GM06990 (cell line): ENCODE measurements around the gene CASP1.
A peak's percentile ranks its signal among the peaks of the same experiment; 100 is the strongest.

Source experiments
- DNase-seq: peaks from one replicate; pipeline ENCODE4 v3.0.0-alpha.2; 2011; ENCODE audit not compliant: insufficient read length; ENCODE audit errors: extremely low read depth
- H3K27me3 ChIP-seq: replicated peaks from 2 replicates; pipeline ENCODE4 v1.6.0; 2011; ENCODE audit warnings: low read length; ENCODE audit not compliant: control insufficient read depth, insufficient read depth
- H3K36me3 ChIP-seq: 2 replicates; pipeline ENCODE4 v1.5.1; 2011; ENCODE audit warnings: low read length; ENCODE audit not compliant: control insufficient read depth, insufficient read depth
- H3K4me3 ChIP-seq: replicated peaks from 2 replicates; pipeline ENCODE4 v1.5.1; 2011; ENCODE audit warnings: low read depth, mild to moderate bottlenecking, control low read depth, low read length
- TF ChIP-seq, protein P1 (sequence below): IDR thresholded peaks from 2 replicates; pipeline ENCODE4 v1.5.1; 2011; ENCODE audit warnings: low read length, control low read depth, mild to moderate bottlenecking, inconsistent platforms; ENCODE audit not compliant: insufficient read depth, poor library complexity, severe bottlenecking

The CASP1 gene

DNA sequence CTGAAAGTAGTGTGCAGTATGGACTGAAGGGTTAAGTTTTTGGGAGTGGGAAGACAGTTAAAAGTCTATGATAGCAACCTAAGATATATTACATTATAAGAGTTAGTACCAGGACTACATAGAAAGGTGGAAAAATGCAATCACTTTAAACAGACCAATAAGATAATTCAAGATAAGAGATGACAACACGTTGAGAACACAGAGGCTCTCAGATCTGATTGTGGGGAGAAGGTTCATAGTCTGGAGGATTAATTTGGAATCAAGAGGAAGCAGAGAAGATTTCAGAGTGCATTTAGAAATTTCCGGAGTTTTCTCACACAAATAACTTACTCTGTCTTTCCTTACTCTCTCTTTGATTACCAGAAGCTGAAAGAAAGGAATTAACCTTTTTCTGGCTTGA is 12.4 kb downstream of the CASP1 start:
- Histone ChIP-seq H3K27me3 (no peaks in the 10 kb centered on the region), H3K36me3 (no peaks in the 10 kb centered on the region; the same call in 1 of the 2 replicates), H3K4me3 (no peak overlapping the region)
- DNase-seq = no peak
- TF ChIP-seq, protein P1, sequence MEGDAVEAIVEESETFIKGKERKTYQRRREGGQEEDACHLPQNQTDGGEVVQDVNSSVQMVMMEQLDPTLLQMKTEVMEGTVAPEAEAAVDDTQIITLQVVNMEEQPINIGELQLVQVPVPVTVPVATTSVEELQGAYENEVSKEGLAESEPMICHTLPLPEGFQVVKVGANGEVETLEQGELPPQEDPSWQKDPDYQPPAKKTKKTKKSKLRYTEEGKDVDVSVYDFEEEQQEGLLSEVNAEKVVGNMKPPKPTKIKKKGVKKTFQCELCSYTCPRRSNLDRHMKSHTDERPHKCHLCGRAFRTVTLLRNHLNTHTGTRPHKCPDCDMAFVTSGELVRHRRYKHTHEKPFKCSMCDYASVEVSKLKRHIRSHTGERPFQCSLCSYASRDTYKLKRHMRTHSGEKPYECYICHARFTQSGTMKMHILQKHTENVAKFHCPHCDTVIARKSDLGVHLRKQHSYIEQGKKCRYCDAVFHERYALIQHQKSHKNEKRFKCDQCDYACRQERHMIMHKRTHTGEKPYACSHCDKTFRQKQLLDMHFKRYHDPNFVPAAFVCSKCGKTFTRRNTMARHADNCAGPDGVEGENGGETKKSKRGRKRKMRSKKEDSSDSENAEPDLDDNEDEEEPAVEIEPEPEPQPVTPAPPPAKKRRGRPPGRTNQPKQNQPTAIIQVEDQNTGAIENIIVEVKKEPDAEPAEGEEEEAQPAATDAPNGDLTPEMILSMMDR = no peak

DNA sequence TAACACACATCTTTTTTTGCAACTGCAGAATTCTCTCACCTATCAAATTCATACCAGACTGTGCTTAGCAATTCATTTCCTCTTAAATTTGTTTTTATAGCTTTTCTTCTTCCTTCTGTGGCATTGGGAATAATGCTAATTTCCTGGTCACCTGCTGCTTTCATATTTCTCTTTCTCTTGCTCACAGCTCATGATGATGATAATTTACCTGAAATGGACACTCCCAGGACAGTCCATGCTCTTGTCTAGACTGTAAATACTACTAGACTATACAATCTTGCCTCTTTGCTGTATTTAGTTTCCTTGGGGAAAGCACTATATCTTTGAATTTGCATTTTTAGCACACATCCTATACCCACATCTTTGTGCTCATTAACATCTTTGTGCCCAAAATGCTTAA is 27.5 kb downstream of the CASP1 start:
- TF ChIP-seq, protein P1 = no peak
- Histone ChIP-seq H3K4me3 (no peak overlapping the region), H3K36me3 (no peaks in the 10 kb centered on the region), H3K27me3 (no peaks in the 10 kb centered on the region)
- DNase-seq = no peak

DNA sequence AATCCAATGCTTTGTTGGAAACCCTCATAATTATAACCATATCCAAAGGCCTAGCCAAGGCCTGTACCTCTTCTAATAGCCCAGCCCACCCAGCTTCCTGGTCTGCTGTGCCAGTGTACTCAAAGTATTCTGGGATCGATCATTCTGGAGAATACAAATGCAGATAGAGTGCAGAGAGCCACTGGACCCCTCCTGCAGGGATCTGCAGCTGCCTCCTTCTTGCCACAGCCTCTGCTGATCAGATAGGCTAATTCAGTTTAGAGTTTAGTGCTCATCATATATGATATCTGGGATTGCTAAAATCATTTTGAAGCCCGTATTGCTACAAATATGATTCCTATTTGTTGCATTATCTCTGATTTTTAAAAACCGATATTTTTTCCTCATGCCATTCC is 29.5 kb downstream of the CASP1 start:
- TF ChIP-seq, protein P1 = no peak
- DNase-seq = no peak
- Histone ChIP-seq H3K27me3 (no peaks in the 10 kb centered on the region), H3K36me3 (no peaks in the 10 kb centered on the region), H3K4me3 (no peak overlapping the region)

DNA sequence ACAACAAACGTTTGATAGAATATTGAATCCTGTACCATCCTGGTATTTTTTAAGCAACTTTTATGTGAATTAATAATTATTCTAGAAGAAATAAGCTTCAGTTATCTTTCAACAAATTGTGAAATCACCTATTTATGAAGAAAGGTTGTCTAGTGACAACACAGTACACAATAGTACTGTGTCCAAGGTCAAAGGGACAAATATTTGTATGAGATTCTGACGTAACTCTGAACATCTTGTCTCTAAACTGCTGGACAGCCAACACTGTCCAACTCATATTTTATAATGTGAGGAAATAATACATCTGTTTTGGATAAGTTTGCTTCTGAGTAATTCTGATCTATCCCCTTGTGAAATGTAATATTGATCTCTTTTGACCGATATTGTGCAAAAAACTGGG is 30.9 kb downstream of the CASP1 start:
- Histone ChIP-seq H3K36me3 (no peaks in the 10 kb centered on the region), H3K27me3 (no peaks in the 10 kb centered on the region), H3K4me3 (no peak overlapping the region)
- DNase-seq = no peak
- TF ChIP-seq, protein P1 = no peak

DNA sequence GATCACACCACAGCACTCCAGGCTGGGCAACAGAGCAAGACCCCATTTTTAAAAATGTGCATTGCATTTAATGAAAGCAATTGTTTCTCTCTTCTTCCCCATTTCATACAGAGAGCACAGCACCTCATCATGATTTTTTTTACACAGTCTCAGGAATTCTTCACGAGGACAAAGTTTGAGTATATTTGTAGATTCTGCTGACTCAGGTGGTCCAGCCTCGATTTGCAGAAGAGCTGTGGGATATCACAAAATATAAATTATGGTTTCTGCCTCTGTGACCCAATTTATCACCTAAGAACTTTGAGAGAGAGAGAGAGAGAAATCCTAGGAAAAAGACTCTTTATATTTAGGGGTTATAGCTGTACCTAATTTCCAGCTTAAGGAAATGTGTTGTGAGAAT is 31.8 kb downstream of the CASP1 start:
- no peaks in the 10 kb centered on the region for H3K36me3 ChIP-seq
- no peak for DNase-seq
- no peaks in the 10 kb centered on the region for H3K27me3 ChIP-seq
- TF ChIP-seq, protein P1 = no peak
- H3K4me3 ChIP-seq = no peak overlapping the region

DNA sequence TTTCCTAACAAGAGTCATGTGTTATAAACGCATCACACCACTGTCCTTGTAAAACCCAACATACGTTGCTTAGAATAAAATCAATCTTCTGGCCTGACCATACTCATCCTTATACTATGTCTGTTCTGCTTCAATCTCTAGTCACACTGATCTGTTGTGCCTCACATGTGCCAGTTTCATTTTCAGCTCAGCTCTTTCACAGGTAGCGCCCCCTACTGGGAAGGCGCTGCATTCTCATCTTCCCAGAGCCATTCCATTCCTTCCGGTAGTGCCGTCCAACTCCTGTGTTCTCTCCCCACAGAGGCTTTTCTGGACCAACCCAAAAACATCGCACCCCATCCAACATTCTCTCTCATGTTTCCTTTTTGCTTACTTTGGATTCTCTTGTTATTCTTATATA is 34.1 kb downstream of the CASP1 start:
- no peak overlapping the region for H3K4me3 ChIP-seq
- DNase-seq = no peak
- no peaks in the 10 kb centered on the region for H3K36me3 ChIP-seq
- TF ChIP-seq, protein P1 = peak; percentile 90
- no peaks in the 10 kb centered on the region for H3K27me3 ChIP-seq
